NCI-H128 (cell line): ENCODE measurements around the gene AKR1C3.
"Not testable (repeated sequence)": the region's sequence is repeated elsewhere in the genome, so short reads cannot be mapped to it uniquely, and the experiment has no call there.

Experiments
- DNase-seq: peaks from one replicate; lab custom pipeline; 2025; ENCODE audit not compliant: unreplicated experiment; lab: John Stamatoyannopoulos, UW

The AKR1C3 gene

DNA sequence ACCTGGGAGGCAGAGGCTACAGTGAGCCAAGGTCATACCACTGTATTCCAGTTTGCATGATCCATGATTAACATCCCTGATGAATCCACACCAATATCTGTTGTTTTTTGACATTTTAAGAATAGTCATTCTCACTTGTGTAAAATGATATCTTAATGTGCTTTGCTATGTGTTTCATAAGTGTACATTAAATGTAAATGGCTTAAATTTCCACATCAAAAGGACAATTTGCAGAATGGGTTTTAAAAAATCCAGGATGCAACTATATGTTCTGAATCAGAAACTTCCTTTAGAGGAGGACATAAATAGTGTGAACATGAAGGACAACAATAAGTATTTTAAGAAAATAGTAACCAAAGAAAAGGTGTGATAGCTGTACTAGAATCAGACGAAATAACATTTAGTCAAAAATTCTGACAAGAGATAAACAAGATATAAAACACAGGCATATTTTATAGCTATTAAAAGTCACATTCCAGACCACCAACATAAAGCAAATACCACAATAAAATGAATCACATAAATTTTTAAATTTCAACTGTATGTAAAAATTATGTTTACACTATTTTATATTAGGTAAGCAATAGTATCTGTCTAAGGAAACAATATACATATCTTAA, 42.4 kb downstream of the AKR1C3 start:
- no peak for DNase-seq

DNA sequence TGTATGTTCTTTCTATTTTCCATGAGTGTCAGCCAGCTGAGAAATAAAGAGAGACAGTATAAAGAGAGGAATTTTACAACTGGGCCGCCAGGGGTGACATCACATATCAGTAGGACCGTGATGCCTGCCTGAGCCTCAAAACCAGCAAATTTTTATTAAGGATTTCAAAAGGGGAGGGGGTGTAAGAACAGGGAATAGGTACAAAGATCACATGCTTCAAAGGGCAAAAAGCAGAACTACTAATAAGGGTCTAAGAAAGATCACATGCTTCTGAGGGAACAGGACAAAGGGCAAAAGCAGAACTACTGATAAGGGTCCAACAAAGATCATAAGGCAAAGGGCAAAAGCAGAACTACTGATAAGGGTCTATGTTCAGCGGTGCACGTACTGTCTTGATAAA, 43.5 kb downstream of the AKR1C3 start:
- not testable (repeated sequence) for DNase-seq

DNA sequence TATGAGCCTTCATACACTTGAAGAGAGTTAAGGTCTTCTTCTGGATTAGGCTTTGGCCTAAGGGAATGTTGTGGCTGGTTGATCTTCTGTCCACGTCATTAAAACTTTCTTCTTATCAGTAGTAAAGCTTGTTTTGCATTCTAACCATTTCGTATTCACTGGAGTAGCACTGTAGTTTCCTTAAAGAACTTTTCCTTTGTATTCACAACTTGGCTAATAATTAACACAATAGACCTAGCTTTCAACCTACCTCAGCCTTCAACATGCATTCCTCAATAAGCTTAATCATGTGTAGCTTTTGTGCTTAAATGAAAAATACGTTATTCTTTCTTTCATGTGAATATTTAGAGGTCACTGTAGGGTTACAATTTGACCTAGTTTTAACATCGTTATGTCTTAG, 48.0 kb downstream of the AKR1C3 start:
- no peak for DNase-seq

DNA sequence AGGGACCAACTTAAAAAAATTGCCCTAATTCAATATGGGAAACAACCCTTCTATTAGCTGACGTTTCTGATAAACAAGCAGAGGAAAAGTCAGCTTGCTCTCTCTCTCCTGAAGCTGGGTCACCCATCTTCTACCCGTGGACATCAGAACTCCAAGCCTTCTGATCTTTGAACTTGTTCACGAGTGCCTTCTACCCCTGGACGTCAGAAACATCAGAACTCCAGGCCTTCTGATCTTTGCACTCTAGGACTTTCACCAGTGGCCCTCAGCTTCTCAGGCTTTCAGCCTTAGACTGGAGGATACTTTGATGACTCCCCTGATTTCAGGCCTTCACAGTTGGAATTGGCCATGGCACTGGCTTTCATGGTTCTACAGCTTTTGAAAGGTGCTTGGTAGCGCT, 48.9 kb downstream of the AKR1C3 start:
- no peak for DNase-seq

DNA sequence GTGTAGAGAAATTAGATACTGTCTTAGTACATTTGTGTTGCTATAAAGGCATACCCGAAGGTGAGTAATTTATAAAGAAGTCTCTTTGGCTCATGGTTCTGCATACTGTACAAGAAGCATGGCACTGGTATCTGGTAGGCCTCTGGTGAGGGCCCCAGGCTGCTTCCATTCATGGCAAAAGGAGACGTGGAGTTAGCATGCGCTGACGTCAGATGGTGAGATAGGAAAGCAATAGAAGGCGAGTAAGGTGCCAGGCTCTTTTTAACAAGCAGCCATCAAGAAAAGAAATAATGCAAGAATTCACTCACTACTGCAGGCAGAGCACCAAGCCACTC, 52.7 kb downstream of the AKR1C3 start:
- no peak for DNase-seq

DNA sequence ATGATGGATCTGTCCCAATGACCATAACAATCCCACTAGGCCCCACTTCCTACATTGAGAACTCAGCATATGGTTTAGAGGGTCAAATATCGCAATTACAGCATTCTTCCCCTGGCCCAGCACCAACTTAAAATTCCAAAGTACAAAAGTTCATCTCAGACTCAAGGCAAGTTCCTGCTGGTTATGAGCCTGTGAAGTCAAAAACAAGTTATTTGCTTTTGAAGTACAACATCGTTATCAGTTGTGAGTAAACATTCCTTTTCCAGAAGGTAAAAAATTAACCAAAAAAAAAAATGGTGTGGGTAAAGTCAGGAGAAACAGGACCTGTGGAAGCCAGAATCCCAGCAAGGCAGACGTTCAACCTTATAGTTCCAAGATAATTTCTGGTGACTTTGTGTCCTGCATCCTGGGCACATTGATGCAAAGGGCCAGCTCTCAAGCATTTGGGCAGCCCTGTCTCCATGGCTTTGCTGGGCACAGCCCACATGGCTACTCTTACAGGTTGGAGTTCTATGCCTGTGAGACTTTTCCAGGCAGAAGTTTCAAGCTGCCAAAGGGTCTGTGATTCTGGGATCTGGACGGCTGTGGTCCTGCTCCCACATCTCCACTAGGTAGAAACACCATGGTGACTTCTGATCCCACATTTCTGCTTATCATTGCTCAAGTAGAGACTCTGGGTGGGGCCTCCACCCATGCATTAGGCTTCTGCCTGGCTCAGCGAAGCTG, 53.2 kb downstream of the AKR1C3 start:
- DNase-seq: no peak

DNA sequence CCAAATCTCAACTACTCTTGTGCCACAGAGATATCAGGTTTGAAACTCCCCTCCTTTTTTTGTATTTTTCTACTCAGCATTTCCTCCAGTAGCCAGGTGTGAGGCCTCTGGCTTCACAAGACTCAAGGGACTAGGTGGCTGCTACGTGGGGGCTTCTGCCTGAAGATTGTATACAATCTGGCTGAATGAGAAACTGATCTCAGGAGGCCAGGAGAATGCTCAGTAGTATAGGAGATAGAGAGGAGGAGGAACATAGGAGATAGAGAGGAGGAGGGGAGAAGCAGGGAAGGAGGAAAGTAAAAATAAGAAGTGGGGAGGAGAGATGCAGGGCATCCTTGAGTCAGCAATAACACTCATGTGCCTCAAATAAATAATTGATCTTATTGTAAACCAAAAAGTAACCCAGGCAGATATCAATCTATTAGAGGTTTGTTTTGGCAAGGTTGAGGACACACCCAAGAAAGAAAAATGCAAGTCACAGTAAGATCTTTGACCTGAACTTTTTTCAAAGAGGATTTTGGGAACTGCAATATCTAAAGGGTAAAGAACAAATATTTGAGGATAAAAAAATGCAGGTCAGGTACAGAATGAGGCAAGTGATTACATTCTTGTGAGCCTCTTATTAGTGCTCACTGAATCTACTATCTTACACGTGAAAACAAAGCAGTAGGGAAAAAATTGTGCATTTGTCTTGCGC, 53.9 kb downstream of the AKR1C3 start:
- no peak for DNase-seq

DNA sequence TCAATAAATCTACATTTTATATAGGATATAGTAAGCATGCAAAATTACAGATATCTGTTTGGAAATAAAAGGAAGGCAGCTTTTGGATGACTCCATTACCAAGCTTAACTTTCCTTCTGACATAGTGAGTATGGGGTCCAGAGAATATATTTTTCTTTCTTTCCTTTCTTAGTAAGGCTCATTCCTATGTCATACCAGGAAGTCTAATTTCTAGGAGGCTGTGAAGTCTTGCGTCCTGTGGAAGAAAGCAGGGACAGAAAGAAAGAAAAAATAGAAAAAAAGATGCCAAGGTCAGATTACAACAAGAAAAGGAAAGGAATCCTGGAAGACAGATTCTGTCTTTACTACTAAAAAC, 54.4 kb downstream of the AKR1C3 start:
- no peak for DNase-seq

DNA sequence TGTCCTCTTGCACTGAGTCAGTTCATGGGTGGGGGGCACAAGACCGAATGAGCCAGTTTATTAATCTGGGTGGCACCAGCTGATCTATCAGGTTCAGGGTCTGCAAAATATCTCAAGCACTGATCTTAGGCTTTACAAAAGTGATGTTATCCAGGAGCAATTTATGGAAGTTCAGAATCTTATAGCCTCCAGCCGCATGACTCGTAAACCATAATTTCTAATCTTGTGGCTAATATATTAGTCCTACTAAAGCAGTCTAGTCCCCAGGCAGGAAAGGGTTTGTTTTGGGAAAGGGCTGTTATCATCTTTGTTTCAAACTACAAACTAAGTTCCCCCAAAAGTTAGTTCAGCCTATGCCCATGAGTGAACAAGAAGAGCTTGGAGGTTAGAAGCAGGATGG, 56.9 kb downstream of the AKR1C3 start:
- no peak for DNase-seq

DNA sequence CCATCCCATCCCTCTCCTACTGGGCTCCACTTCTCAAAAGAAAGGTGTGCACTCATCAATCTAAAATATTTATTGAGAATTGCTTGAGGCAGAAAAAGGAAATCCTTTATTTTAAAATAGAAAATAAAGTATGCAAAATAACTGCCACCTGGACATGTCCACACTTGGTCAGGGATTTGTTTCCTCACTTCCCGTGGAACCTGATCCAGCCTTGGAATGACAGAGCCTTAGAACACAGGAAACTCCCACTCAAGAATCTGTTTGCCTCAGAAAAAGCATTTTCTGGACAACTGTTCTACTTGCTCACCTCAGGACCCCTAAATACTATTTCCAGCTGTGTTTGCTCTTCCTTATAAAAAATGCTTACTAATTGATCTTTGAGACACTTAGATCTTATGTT, 61.7 kb downstream of the AKR1C3 start:
- DNase-seq: no peak
